Nucleus accumbens (tissue), 56 donors: Measurements from ENCODE around the gene VRK3.
A peak's percentile ranks its signal among the peaks of the same experiment; 100 is the strongest.
"Not testable (repeated sequence)": the region's sequence is repeated elsewhere in the genome, so short reads cannot be mapped to it uniquely, and the experiment has no call there.

Experiments
- DNase-seq, 56 donors: peaks; one replicate each; lab custom pipeline; 2025; lab: John Stamatoyannopoulos, UW

The VRK3 gene

GRCh38 chr19:49997709-49998108 is 27.5 kb downstream of the VRK3 start:
- peak in 1 of 56 donors; percentile 8 for DNase-seq

DNA sequence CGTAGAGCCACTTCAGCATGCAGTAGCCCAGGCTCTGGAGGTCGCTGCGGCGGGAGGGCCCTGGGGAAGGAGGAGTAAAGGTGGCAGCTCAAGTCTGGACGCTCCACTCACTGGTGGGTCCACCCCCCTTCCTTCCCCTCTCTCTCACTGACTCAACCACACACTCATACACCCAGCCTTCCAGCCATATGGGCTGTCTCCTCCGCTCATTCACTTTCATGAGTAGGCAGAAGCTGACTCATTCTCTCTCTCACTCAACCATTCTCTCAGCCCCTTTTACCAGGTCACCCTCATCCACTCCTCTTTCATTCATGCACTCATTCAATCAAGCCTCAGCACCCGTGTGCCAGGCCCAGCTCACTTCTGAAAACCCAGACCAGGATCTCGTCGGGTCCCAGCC is 36.7 kb downstream of the VRK3 start:
- DNase-seq, result peak in 16 of 56 donors; percentile 7 to 54 (median 20)

DNA sequence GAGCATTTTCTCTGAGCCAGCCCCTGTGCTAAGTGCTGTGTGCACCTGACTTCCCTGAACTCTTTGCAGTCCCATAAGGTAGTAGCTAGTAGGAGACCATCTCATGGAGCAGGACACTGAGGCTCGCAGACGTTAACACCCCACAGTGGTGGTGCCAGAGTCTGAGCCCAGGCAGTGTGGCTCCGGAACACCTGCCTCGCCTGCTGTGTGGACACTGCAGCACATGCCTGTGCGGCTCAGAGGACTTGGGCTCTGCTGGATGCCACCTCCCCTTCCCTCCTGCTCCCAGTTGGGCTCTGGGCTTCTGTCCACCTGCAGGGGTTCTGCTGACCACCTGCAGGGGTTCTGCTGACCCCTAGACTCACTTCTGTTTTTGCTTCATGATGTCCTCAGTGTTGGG is 37.2 kb downstream of the VRK3 start:
- no peak for DNase-seq

- peak in 49 of 56 donors; percentile 4 to 83 (median 39) for DNase-seq
Observed at GRCh38 chr19:49987159-49987698, 37.9 kb downstream of the VRK3 start.

DNA sequence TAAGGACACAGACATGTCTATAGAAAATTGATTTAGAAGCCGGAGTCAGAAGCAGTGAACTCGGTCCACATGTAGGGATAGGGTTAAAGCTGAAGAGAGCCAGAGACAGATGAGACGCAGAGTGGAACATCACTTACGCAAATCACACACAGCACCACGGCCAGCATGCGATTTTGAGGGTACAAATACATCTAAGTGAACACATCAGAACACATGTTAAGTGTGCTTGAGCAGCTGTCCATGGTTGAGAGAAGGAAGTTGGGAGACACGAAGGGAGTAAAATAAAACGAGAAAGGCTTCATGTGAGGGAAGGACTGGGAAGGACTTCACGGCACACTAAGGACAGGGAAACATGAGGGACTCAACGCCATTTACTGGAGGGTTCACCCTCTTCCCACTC is 38.8 kb downstream of the VRK3 start:
- no peak for DNase-seq

- no peak for DNase-seq
Observed at GRCh38 chr19:49985871-49986270, 39.3 kb downstream of the VRK3 start.

DNA sequence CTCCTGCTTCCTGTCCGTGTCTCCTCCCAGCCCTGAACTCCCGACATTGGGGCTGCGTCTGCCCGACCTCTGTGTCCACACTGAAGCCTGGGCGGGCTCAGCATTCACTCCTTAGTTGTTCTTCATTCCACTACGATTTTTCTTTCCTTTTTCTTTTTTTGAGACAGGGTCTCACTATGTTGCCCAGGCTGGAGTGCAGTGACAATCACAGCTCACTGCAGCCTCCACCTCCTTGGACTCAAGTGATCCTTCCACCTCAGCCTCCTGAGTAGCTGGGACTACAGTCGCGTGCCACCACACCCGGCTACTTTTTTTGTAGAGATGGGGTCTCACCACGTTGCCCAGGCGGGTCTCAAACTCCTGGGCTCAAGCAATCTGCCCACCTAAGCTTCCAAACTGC is 40.7 kb downstream of the VRK3 start:
- no peak for DNase-seq

GRCh38 chr19:49983645-49984229 is 41.4 kb downstream of the VRK3 start:
- peak in 34 of 56 donors; percentile 2 to 75 (median 24) for DNase-seq

GRCh38 chr19:49981603-49982593 is 43.3 kb downstream of the VRK3 start:
- DNase-seq, result no peak

GRCh38 chr19:49978324-49978723 is 46.8 kb downstream of the VRK3 start:
- no peak for DNase-seq

DNA sequence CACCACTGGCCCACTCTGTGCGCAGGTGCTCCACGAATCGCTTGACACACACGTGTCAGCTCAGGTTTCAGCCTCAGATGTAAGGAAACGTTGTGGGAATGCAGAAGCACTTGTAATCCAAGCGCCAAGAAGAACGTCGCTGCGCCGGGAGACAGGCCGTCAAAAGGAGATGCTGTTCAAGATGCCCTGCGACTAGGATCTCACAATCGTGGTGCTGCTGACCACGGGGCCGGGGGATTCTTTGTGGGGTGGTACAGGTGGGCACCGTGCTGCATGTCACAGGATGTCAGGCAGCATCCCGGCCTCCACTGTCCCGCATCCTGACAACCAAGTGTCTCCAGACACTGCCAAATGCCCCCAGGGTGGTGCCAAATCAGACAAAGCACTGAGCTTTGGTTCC is 47.3 kb downstream of the VRK3 start:
- no peak for DNase-seq

- no peak for DNase-seq
Observed at GRCh38 chr19:49977076-49977475, 48.1 kb downstream of the VRK3 start.

DNA sequence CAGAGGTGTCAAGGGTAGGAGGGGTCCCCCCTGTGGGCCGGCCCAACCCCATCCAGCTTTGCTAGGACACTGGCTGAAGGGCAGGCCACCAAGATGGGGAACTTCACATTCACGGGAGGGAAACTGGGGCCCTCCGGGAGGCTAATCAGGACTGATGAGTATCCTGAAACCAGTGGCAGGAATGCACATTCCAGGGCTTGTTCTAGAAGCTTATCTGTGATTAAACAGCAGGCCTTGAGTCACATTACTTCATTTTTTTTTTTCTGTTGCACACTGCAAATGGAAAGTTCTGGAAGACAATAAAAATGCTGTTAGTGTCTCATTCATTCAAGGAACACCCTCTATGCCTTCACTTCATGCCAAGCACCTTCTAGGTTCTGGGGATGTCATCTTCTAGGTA is 48.7 kb downstream of the VRK3 start:
- no peak for DNase-seq

DNA sequence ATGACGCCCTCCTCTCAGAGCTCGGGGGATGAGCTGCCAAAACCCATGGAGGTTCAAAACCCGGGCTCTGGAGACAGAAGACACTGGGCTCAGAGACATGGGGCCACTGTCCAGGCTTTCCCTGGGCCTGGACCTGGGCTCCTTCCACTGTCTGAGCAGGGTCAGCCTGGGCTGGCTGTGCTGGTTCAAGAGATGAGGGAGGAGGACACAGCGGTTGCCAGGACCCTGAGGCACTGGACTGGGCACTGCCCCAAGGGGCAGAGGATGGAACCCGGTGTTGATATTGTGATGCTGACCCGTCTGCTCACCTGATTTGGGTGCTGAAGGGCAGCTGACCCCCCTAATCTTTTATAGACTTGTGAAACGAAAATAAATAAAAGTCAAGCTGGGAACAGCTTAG is 50.1 kb downstream of the VRK3 start:
- no peak for DNase-seq

- DNase-seq, result no peak
Observed at GRCh38 chr19:49973987-49974386, 51.2 kb downstream of the VRK3 start.

GRCh38 chr19:49972841-49973240 is 52.3 kb downstream of the VRK3 start:
- DNase-seq, result no peak

DNA sequence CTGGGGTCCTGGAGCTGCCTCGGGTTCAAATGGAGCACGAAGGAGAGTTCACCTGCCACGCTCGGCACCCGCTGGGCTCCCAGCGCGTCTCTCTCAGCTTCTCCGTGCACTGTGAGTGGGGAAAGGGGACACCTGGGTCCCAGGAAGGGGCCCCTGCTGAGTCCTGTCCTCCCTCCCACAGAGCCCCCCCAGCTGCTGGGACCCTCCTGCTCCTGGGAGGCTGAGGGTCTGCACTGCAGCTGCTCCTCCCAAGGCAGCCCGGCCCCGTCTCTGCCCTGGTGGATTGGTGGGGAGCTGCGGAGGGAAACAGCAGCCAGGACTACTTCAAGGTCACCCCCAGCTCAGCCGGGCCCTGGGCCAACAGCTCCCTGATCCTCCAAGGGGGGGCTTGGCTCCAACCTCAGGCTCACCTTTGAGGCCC is 53.2 kb downstream of the VRK3 start:
- no peak for DNase-seq

GRCh38 chr19:49969355-49969754 is 55.8 kb downstream of the VRK3 start:
- peak in 2 of 56 donors; percentile 14 to 16 for DNase-seq

DNA sequence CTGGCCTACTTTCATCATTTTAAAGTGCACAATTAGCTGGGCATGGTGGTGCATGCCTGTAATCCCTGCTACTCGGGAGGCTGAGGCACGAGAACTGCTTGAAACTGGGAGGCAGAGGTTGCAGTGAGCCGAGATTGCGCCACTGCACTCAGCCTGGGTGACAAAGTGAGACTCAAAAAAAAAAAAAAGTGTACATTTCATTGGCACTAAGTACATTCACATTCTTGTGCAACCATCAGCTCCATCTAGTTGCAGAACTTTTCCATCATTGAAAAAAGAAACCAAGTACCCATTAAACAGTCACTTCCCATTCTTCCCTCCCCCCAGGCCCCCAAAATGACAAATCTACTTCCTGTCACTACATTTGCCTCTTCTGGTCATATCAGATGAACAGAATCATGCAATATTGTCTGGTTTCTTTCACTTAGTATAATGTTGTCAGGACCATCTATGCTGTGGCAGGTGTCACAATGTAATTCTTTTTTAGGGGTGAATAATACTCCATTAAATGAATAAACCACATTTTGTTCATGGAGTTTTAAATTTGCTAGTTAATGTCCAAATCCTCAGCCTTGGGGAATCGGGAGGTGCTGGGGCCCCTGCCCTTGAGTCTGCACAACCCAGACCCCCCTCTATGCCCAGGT is 56.8 kb downstream of the VRK3 start:
- DNase-seq, result no peak

- not testable (repeated sequence) for DNase-seq
Observed at GRCh38 chr19:49960980-49961379, 64.2 kb downstream of the VRK3 start, which contains the start of gene SIGLEC11. Gene SIGLEC11, minus strand, starts transcription at chr19:49961172. Its CDS starts 91 bp downstream, at chr19:49961081.

- DNase-seq, result not testable (repeated sequence)
Observed at GRCh38 chr19:49959892-49960291, 65.3 kb downstream of the VRK3 start.
